ENCODE measurements around the gene CYP11A1.
"Not testable (repeated sequence)": the region's sequence is repeated elsewhere in the genome, so short reads cannot be mapped to it uniquely, and the experiment has no call there.

CYP11A1 gene

DNA sequence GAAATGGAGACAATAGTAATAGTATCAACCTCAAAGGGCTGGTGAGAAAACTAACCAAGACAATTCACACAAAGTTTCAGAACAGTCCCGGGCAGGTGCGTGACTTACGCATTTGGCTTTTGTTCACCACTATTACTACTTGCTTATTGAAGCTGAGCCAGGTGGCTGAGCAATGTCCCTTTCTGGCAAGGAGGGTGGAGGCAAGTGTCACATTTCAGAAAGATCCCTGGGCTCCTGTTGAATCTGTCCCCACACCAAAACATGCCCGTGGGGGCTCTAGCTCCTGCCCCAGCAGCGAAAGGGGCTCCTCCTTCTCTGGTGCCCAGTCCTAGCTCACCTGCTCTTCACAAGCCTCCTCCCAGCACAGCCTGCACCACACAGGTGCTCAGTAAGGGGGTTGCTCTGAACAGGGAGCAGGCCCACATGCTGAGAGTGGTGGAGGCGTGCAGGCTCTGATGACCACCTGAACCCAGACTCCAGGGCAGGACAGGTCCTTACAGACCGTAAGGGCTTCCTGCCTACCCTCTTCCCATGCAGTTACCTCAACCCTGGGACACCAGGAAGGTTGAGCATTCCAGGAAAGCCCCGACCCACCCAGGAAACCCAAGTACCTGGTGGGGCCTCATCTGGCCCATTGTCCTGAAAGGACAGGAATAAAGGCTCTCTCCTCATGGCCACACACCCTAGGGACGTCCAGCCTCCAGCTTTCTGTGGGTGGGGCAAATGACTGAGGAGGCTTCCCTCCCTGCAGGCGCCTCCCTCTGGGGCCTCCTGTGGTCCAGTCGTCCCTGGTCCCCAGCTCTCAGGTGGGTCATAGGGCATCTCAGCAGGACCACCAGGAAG, 33.7 kb upstream of the CYP11A1 start:
- no peak for DNase-seq (ENCODE audit: low read depth)

DNA sequence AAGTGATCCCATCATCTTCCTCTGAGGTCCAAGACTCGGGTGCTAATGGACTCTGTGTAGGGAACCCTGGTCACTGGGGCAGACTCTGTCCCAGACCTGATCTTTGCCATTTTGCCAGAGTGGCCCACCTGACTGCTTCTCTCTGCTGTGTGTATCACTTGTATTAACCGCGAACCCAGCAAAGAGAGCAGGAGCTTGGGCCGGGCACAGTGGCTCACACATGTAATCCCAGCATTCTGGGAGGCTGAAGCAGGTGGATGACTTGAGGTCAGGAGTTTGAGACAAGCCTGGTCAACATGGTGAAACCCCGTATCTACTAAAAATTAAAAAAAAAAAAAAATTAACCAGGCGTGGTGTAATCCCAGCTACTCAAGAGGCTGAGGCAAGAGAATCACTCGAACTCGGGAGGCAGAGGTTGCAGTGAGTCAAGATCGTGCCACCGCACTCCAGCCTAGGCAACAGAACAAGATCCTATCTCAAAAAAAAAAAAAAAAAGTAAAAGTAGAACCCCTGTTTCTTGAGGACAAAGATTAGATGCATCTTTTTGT, 32.9 kb upstream of the CYP11A1 start:
- DNase-seq (ENCODE audit: low read depth), result no peak

DNA sequence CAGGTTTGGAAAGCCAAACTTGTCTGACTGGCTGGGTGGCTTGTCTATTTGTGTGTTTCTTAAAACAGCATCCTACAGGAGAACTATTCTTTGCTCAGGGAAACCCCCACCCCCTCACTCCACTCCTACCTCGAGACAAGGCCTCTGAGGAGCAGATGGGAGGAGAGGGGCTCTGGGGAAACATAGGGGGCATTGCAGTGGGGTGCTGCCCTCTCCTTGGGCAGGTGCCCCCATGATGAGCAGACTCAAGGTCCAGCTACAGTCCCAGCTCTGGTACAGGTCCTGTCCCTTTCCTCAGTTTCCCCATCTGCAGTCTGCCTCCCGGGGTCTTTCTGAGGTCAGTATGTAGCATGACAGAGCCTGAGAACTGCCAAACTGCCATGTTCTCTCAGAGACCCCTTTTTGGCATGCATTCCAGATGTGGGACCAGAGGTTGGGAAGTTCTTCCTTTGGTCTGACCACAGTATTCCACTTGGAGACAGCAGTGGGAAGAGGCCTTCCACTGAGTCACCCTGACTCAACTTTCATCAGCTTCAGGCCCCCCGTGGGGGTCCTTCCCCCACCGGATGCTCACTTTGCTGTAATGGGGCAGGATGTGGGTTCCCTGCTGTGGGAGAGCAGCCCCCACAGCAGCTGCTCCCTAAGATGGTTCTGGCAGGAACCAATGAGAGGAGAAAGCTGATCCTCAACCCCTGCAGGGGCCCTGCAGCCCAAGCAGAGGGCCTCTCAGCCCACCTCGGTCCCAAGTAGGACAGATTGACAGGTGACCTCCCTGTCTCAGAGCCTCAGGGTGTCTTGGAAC, 32.3 kb upstream of the CYP11A1 start:
- DNase-seq (ENCODE audit: low read depth), result peak; percentile 71

DNA sequence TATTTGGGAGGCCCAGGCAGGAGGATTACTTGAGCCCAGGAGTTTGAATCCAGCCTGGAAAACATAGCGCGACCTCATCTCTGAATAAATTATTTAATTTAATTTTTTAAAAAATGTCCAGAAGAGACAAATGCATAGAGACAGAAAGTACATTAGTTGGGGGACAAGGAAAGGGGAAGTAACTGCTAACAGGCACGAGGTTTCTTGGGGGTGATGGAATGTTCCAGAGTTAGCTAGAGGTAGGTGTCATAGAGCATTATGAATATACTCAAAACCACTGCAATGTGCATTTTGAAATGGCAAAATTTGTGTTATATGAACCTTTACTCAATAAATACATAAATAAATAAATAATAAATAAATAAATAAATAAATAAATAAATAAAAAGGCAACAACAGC, 31.7 kb upstream of the CYP11A1 start:
- DNase-seq (ENCODE audit: low read depth), result no peak

DNA sequence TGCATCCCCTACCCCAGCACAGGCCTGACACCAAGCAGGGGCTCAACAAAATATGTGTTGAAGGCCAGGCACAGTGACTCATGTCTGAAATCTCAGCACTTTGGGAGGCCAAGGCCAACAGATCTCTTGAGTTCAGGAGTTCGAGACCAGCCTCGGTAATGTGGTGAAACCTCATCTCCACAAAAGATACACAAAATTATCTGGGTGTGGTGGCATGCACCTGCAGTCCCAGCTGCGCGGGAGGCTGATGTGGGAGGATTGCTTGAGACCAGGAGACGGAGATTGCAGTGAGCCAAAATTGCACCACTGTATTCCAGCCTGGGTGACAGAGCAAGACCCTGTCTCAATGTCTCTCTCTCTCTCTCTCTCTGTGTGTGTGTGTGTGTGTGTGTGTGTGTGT, 30.7 kb upstream of the CYP11A1 start:
- no peak for DNase-seq (ENCODE audit: low read depth)

DNA sequence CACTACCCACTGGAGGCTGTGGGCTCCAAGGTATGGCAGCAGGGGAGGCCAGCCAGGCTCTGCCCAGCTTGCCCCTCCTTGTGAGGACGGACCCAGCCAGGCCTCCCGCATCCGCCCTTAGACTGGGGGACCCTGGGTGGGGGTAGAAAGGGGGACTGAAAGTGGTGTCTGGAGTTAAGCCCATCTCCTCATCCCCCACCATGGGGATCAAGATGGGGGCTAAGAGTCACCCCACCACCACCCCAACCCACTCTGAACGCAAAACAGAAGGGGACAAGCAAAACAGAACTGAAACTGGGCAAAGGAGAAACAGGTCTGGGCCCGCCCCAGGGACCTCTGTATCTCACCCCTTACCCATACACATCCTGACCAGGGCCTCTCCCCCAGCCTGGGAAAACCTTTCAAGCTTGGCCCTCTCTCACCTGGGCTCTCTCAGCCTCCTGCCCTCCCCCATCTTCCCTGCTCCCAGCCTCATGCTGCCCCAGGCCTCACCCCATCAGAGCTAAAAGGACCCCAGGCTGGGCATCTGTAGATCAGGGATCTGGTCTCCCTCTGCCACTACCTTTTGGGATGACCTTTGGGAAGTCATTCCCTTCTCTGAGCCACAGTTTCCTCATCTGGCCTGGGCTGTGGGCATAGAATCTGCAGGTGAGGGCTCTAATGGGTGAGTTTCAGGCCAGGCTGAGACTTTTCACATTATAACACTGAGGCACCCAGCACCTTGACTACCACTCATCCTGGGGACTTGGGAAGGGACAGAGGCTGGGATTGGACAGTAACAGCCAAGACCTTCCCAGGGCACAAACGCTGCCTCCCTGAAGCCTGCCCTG, 30.0 kb upstream of the CYP11A1 start:
- no peak for DNase-seq (ENCODE audit: low read depth)

DNA sequence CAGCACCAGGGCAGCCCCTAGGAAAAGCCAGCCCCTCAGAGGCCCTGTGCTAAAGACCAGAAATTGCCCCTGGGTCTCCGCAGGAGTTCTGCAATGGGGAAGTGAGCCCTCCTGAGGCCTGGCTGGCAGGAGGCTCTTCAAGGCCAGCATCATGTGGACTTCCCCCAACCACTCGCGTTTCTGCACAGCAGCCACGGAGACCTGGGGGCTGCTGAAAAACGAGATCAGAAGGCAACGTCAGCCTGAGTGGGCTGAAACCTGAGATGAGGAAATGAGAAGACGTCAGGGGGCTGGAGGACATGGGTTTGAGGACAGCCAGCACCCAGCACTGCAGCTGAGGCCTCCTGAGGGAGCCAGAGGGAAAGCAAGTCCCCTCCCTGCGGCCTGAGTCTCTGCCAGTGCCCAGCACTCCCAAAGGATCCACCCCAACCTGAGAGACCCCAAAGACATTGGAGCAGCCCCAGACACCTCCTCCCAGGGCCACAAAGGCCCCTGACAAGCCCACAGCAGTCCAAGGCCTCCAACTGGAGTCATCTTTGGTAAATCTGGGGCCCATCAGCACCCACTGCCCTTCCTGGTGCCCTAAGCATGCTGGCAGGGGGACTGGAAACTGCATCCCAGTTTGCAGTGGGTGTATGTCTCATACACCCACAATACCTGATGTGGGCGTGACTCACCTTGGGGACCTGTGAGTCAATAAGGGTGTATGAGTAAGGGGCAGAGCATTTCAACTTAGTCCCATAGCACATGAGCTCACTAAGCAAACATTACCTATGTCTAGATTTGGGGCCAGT, 29.2 kb upstream of the CYP11A1 start:
- DNase-seq (ENCODE audit: low read depth), result no peak

DNA sequence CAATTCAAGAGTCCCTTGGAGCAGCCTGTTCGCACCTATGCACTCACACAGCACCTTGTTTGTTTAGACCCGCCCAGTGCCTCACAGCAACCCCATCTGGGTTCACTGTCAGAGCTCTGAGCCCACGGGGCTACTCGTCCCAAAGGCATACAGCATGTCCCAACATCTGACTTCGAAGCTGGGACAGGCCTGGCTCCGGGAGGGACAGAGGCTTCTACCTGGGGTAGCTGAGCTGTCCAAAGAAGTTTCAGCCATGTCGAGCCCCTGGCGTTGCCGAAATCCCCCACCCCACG, 28.6 kb upstream of the CYP11A1 start:
- DNase-seq (ENCODE audit: low read depth), result no peak

DNA sequence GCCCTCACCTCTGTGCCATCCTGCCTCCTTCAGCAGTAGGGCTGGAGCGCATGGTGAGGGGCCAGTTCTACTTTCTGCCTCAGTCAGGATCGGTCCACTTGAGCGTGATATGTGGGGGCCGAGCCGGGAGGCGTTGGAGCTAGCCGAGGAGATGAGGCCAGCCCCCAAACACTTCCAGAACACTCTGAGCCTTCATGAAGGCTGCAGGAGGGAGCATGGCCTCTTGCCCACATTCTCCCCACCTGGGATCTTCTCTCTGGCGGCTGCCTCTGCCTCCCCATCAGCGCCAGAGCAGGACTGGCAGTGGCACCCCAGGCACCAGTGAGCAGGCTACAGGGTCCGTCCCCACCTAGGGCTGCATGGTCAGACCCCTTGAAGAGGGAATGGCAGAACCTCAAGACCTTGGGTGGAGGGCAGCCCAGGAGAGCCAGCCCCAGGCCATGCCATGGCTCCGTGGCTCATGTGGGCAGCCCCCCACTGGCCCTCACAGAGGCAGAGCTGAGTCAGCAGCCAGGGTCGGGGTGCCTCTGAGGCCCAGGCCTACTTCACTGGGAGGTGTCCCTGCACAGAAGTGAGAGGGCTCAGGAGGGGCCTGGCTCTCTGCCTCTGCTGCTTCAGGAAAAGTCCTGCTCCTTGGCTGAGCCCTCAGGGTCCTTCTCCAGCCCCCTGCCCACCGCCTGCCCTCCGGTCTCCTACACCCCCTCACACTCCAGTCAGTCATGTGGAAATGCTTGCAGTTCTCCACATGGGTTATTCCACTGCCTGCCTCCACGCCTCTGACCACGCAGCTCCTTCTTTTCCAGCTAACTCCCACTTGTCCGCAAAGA, 28.1 kb upstream of the CYP11A1 start:
- DNase-seq (ENCODE audit: low read depth), result no peak

DNA sequence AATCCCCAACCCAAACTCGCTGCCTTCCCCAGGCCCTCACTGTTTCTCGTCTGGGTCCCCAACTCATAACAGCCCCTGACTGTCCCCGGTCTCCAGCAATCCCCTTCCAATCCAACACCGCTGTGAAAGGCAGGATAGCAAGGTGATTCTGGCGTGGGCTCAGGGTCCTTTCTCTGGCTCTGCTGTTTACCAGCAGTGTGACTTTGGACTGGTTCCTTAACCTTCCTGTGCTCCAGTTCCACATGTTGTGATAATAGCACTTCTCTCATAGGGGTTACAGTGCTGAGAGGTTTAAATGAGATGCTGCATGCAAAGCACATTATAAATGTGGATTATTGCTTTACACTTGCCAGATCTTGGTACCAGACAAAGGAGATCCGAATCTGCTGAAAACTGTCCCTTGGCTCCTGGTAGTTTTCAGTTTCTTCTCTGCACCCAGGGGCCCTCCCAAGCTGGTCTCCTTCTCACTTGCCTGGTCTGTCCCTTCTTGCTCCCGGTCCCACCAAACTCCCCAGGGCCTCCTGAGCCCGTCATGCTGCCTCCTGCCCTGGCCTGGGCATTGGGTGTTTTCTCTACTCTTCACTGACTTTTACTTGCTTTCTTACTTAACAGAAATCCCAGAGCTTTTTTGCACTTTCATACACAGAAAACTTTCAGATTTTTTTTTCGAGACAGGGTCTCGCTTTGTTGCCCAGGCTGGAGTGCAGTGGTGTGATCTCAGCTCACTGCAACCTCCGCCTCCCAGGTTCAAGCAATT, 26.8 kb upstream of the CYP11A1 start:
- no peak for DNase-seq (ENCODE audit: low read depth)

DNA sequence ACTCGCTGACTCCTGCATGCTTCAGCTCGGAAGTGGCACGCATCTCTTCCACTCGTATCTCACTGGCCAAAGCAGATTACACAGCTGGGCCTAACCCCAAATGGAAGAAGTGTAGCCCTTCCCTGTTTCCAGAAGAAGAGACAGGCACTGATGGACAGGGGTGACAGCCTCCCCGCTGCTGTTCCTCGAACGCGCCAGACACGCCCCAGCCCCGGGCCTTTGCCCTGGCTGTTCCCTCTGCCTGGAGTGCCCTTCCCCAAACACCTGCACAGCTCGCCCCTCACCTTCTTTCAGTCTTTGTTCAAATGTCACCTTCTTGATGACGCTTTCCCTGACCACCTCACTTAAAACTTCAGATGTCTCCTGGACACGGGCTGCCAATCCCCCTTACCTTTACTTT, 26.0 kb upstream of the CYP11A1 start:
- DNase-seq (ENCODE audit: low read depth), result no peak

DNA sequence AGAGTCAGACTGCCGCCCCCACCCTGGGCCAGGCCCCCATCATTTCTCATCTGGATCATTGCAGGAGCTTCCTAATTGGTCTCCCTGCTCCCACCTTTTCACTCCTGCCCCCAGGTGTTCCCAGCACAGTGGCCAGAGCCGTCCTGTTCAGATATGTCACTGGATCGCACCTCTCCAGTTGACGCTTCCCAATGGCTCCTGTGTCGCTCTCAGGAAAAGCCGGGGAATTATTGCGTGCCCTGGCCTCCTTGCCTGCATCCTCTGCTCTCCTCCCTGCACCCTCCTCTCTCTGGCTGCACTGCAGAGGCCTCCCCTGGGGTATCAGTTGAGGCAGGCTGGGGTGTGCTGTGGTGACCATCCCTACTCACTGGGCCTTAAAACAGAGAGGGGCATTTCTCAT, 25.5 kb upstream of the CYP11A1 start:
- no peak for DNase-seq (ENCODE audit: low read depth)

DNA sequence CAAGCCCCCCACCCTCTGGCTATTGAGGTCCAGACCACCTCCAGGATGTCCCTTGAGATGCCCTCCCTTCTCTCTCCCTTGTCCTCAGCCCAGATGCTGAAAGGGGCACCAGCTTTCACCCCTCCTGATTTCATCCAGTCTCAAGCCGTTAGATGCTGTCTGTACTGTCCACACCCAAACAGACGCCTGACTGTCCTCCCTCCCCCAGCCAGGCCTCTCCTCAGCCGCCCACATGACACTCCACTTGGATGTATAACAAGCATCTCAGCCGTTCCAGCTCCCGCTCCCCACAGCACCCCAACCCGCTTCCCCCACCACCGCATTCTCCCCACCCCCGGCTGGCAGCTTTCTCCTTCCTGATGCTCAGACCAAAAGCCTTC, 25.0 kb upstream of the CYP11A1 start:
- DNase-seq (ENCODE audit: low read depth), result no peak

DNA sequence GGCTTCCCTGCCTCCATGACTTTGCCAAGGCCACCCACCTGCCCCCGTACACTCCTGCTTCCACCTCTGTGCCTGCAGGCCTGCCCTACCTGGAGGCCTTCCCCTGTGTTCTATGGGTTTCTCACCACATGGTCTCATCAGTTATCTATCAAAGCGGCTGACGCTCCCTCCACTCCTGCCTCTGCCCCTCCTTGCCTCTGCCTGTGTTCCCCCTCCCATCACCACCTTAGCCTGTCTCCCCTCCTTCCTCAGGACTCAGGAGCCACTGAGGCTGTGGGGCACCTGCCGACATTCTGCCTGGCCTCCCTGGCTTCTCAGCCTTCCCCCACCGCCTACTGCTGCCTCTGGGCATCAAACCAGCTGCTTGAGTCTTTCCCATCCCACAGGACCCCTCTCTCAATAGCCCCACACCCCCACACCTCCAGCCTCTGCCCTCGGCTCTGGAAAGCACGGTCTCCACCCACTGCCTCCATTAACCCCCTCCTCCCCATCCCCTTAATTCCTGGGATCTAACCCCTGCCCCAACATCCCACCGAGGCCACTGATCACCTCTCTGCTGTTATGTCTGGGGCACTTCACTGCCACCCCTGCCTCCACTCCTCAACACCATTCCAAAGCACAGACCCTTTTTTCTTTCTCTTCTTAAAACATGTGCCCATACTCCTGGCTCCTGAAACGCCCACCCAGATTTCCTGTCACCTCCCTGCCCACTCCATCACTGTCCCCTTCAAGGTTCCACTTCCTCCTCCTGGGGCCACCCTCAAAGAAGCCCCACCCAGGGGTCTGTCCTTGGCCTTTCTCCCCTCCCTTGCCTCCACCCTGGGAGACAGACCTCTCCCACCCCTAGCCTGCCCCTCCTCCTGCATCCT, 24.4 kb upstream of the CYP11A1 start:
- DNase-seq (ENCODE audit: low read depth), result no peak

DNA sequence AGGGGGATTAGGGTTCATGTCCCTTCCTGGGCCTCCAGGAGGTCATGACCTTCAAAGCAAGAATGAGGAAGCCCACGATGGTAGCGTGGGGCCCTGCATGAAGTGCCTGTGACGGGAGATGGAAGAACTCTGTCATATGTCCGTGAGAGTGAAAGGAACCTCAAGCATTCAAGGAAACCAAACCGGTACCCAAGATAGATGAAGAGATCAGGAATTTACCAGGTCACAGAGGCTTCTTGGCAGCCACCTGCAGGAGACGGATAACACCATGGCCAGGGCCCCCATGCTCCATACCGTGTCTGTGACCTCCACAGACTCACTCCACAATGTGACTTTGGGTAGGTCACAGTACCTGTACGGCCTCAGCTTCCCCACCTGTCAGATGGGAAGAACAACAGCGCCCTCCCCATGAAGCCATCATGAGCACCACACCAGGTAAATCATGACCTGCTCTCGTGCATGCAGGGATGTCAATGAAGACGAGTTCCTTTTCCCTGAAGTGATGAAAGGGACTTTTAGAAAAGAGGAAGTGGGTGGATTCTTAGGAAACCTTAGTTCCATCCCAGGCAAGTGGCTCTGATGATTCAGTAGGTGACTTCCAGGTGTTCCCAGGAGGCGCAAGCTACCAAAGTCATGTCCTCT, 23.3 kb upstream of the CYP11A1 start:
- no peak for DNase-seq (ENCODE audit: low read depth)

DNA sequence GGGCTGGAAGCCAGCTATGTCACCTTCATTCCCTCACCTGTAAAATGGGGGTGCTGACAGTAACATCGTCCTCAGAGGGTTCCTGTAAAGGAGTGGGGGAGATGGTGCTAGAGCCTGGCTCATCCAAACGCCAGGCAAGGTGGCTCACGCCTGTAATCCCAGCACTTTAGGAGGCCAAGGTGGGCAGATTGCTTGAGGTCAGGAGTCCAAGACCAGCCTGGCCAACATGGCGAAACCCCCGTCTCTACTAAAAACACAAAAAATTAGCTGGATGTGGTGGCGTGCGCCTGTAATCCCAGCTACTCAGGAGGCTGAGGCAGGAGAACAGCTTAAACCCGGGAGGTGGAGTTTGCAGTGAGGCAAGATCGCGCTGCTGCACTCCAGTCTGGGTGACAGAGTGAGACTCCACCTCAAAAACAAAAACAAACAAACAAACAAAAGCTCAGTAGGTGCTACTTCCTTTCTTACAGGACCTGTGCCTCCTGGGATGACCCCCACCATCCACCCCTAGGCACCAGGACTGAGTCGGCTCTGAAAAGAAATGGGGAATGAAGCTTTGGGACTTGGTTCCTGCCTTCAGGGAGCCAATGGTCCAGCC, 22.7 kb upstream of the CYP11A1 start:
- DNase-seq (ENCODE audit: low read depth), result not testable (repeated sequence)

DNA sequence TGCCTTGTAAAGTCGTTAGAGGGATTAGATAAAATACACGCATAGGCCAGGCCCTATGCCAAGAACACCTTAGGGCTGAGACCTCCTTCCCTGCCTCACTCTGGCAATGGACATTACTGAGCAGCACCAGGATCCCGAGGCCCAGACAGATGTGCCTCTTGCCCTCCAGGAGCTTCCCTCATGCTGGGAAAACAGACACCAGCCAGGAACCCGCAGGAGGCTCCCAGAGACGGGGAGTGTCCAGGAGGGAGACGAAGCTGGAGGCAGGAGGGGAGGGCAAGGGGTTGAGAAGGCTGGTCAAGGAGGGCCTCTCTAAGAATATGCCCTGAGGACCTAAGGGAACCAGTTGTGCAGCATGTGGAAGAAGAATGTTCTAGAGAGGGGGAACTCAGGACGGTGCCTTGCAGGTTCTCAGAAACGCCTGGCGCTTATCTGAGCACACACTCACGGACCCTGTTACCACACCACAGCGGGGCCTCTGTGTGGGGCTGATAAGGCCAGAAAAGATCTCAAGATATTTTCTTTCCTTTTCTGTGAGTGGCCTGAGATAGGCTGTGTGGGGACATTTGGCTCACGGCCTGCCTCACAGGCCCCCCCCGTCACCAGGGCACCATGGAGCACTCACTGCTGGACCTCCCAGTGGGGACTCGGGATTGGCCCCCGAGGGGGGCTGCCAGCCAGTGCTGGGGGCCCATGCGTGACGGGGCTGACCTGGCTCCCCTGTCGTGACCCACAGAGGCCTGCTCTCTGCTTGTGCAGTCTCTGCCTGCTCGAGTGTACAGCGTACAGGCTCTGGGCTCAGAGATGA, 22.0 kb upstream of the CYP11A1 start:
- peak; percentile 99 for DNase-seq (ENCODE audit: low read depth)

Measured in CMK (cell line).